GM12872 (cell line): ENCODE results near the gene EPS8L3.

Experiments used
- TF ChIP-seq, protein P1 (sequence below): IDR thresholded peaks from 3 replicates; pipeline ENCODE4 v1.5.1; 2011; ENCODE audit warnings: low read depth, mild to moderate bottlenecking, low read length, moderate library complexity; ENCODE audit not compliant: insufficient read depth

Gene EPS8L3

DNA sequence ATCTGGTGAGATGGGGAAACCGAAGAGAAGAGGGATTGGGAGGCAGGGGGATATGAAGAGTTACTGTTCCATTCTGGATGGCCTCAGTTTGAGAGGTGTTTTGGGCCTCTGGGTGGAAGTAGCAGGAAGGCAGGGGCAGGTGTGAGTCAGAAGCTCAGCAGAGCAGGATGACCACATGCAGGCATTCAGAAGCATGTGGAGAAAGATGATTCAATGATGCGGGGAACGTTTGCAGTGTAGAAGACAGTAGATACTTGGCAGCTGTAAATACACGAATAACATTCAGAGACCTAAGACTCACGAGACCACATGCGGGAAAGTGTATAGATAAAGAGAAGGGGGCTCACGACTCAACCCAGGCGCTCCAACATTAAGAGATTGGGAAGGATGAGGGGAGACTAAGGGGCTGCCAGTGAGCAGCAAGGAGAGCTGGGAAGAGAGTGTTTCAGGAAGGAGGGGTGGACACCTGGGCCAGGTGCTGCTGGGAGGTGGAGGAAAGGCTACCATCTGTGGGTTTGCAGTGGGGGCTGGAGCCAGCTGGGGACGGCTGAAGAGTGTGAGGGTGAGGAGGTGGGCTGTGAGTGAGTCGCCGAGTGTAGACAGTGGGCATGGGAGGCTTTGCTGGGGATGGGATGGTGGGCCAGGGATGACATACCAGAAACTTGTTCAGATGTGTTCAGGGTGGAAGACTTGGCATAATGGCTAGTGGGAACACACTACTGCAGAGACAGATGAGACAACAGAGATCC, 5.8 kb upstream of the EPS8L3 start:
- TF ChIP-seq, protein P1, sequence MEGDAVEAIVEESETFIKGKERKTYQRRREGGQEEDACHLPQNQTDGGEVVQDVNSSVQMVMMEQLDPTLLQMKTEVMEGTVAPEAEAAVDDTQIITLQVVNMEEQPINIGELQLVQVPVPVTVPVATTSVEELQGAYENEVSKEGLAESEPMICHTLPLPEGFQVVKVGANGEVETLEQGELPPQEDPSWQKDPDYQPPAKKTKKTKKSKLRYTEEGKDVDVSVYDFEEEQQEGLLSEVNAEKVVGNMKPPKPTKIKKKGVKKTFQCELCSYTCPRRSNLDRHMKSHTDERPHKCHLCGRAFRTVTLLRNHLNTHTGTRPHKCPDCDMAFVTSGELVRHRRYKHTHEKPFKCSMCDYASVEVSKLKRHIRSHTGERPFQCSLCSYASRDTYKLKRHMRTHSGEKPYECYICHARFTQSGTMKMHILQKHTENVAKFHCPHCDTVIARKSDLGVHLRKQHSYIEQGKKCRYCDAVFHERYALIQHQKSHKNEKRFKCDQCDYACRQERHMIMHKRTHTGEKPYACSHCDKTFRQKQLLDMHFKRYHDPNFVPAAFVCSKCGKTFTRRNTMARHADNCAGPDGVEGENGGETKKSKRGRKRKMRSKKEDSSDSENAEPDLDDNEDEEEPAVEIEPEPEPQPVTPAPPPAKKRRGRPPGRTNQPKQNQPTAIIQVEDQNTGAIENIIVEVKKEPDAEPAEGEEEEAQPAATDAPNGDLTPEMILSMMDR = no peak

DNA sequence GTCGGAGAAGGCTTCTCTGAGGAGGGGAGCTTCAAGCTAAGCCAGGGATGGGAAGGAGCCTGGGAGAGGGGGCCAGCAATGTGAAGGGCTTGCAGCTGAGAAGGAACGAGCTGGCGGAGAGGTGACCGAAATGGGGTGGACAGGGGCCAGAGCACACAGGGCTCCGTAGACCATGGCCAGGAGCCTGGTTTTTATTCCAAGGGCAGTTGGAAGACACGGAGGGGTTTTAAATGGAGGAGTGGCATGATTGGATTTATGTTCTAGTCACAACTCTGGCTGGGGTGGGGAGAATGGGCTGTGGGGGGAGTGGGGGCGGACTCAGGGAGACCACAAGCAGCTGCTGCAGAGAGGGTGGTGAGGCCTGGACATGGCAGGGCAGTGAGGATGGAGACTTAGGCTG, 5.1 kb upstream of the EPS8L3 start:
- TF ChIP-seq, protein P1 = no peak

DNA sequence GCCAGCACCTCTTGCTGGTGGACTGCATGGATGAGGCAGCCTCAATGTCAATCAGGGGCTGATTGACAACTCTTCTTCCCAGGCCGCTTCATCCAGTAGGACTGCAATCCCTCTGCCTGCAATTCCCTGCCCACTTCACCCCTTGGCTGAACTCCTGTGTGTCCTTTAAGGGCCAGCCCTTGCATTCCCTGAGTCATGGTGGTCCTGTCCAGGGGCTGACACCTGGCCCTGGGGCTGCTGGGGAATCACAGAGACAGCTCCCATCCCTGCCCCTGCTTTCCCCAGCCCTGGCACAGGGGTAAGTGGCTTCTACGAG, 4.6 kb upstream of the EPS8L3 start:
- TF ChIP-seq, protein P1 = no peak

DNA sequence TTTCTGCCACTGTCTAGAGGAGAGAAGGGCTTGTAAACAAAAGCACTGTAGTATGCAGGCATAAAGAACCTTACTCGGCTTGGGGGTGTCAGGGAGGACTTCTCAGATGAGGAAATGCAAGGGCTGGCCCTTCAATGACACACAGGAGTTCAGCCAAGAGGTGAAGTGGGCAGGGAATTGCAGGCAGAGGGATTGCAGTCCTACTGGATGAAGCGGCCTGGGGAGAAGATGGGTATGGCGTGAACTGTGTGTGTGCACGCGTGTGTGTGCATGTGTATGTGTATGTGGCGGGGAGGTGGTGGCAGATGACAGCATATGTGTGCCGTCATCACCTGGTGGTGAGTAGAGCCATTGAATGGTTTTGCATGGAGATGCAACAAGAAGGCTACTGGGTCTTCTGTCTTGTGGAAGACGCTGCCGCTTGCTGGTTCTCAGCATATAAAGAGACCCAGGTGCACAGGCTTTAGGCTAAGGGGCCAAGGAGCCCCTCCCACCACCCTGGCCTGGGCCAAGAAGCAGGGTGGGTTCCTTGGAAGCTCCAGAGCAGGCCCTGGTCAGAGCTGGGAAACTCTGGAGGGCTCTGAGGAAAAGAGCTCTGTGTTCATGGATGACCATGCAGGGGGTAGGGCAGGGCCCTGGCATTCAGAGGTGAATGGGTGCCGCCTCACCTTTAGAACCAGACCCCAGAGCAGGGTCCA, 4.1 kb upstream of the EPS8L3 start:
- TF ChIP-seq, protein P1 = no peak

DNA sequence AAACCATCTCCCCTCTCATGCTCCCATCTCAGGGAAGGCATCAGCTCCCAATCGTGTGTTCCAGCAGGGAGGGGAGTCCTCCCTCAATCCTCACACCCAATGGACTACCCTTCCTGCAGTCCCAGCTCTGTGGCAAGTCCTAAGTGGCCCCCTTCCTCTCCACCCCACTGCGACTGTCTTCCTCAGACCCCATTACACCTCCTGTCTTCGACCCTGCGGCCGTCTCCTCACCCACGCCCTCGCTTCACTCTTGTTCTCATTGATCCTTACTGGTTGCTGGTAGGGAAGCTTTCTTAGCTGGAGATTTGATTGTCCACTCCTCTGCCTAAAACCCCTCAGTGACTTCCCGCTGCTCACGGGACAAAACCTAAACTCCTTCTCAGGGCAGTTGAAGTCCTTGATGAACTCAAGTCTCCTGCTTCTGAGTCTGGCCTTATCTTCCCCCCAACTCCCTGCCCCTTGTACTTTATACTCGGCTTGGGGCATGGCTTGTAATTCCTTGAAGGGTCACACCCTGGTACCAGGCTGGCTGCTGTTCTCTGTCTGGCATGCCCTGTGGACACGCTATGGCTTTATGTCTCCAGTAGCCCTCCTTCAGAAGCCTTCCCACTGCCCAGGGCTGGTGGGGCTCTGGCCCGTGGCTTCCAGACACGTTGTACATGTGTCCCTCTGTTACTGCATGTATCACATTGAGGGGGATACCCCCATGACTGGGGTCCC, 2.3 kb upstream of the EPS8L3 start:
- TF ChIP-seq, protein P1 = no peak

DNA sequence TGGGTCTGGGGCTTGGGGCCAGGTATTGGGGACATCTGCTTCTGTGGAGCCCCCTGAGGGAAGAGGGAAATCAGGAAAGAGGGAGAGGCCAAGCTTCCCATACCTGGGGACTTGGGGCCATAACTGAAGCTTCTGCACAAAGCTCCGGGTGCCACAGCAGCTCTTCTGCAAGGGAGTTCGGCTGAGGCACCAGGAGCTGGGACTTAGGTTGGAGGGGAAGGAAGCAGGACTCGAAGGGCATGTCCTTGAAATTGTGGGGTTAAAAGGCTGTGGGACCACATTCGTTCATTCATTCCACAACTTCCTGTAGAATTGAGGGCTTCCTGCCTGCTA, 1.7 kb upstream of the EPS8L3 start:
- TF ChIP-seq, protein P1 = no peak

DNA sequence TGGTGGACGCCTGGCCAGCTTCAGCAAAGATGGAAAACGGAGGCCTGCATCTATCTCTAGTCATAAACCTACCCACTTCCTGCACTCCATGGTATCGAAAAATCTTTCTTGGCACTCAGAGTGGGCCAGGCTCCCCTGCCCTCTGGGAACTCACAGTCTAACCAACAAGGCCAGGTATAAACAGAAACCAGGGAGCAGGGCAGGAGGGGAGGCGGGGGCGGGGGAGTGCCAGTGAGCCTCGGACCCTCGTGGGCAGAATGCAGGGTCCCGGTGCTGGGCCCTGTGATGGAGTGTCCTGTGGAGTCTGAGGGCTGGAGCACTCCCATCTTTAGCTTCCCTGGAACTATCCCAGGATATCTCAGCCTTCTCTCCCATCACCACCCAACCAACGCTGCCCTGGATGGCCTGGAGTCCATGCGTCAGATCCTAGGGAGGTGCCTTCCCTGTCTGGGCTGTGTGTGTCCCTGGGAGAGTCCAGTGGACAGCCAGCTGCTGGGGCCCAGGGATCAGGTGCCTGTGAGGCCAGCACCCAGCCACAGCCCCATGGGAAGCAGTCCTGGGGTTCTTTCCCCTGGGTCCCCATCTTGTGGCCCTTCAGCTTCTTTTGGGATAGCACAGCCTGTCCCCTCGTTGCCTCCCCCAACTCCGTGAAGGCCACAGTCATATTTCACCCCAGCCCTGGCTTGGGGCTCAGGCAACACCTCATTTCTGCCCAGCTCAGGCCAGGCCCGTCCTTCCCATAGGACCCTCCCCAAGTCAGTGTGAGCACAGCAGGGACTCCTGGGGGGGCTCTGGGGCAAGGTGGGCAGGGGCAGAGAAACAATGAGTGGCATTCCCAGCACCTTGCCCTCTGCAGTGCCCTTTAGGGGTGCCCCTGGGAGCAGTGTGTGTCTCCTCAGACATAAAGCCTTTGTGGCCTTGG, 1.1 kb upstream of the EPS8L3 start:
- TF ChIP-seq, protein P1 = no peak
